ENCODE measurements around the gene OSBP2.

The OSBP2 gene

GRCh38 chr22:30863081-30863833 is 168.6 kb downstream of the OSBP2 start:
- TF ChIP-seq TAF1 (IDR thresholded peaks at IDR 0.05; ENCODE audit: borderline replicate concordance, insufficient read depth, low read length) (no peak), SIN3A (IDR thresholded peaks at IDR 0.05; ENCODE audit: borderline replicate concordance, insufficient read depth, low read length) (no peak), FOXP2 (optimal IDR thresholded peaks at IDR 0.05; ENCODE audit: borderline replicate concordance, extremely low read depth, extremely low read length, insufficient read depth) (no peak), REST (IDR thresholded peaks at IDR 0.05; ENCODE audit: insufficient read depth in 1 of 2, low read depth in 2 of 2, low read length in 2 of 2) (no peak), POLR2AphosphoS5 (IDR thresholded peaks at IDR 0.05; ENCODE audit: low read depth, low read length) (no peak)

- TF ChIP-seq FOXP2 (optimal IDR thresholded peaks at IDR 0.05; ENCODE audit: borderline replicate concordance, extremely low read depth, extremely low read length, insufficient read depth) (no peak), POLR2AphosphoS5 (IDR thresholded peaks at IDR 0.05; ENCODE audit: low read depth, low read length) (no peak), TAF1 (IDR thresholded peaks at IDR 0.05; ENCODE audit: borderline replicate concordance, insufficient read depth, low read length) (no peak), SIN3A (IDR thresholded peaks at IDR 0.05; ENCODE audit: borderline replicate concordance, insufficient read depth, low read length) (no peak), REST (IDR thresholded peaks at IDR 0.05; ENCODE audit: insufficient read depth in 1 of 2, low read depth in 2 of 2, low read length in 2 of 2) (no peak)
These were observed 170.1 kb downstream of the OSBP2 start for GRCh38 chr22:30864441-30865420.

- TF ChIP-seq POLR2AphosphoS5 (IDR thresholded peaks at IDR 0.05; ENCODE audit: low read depth, low read length) = no peak
- TF ChIP-seq TAF1 (IDR thresholded peaks at IDR 0.05; ENCODE audit: borderline replicate concordance, insufficient read depth, low read length) = no peak
- TF ChIP-seq FOXP2 (optimal IDR thresholded peaks at IDR 0.05; ENCODE audit: borderline replicate concordance, extremely low read depth, extremely low read length, insufficient read depth) = no peak
- no peak for TF ChIP-seq REST (IDR thresholded peaks at IDR 0.05; ENCODE audit: insufficient read depth in 1 of 2, low read depth in 2 of 2, low read length in 2 of 2)
- no peak for TF ChIP-seq SIN3A (IDR thresholded peaks at IDR 0.05; ENCODE audit: borderline replicate concordance, insufficient read depth, low read length)
These were observed 171.0 kb downstream of the OSBP2 start for GRCh38 chr22:30865656-30866055.

GRCh38 chr22:30866216-30866615 is 171.5 kb downstream of the OSBP2 start:
- TF ChIP-seq SIN3A (IDR thresholded peaks at IDR 0.05; ENCODE audit: borderline replicate concordance, insufficient read depth, low read length) (no peak), TAF1 (IDR thresholded peaks at IDR 0.05; ENCODE audit: borderline replicate concordance, insufficient read depth, low read length) (no peak), REST (IDR thresholded peaks at IDR 0.05; ENCODE audit: insufficient read depth in 1 of 2, low read depth in 2 of 2, low read length in 2 of 2) (no peak), POLR2AphosphoS5 (IDR thresholded peaks at IDR 0.05; ENCODE audit: low read depth, low read length) (no peak), FOXP2 (optimal IDR thresholded peaks at IDR 0.05; ENCODE audit: borderline replicate concordance, extremely low read depth, extremely low read length, insufficient read depth) (no peak)

All from PFSK-1 (cell line).